ENCODE measurements around the gene CDH5.
A peak's percentile ranks its signal among the peaks of the same experiment; 100 is the strongest.

The CDH5 gene

DNA sequence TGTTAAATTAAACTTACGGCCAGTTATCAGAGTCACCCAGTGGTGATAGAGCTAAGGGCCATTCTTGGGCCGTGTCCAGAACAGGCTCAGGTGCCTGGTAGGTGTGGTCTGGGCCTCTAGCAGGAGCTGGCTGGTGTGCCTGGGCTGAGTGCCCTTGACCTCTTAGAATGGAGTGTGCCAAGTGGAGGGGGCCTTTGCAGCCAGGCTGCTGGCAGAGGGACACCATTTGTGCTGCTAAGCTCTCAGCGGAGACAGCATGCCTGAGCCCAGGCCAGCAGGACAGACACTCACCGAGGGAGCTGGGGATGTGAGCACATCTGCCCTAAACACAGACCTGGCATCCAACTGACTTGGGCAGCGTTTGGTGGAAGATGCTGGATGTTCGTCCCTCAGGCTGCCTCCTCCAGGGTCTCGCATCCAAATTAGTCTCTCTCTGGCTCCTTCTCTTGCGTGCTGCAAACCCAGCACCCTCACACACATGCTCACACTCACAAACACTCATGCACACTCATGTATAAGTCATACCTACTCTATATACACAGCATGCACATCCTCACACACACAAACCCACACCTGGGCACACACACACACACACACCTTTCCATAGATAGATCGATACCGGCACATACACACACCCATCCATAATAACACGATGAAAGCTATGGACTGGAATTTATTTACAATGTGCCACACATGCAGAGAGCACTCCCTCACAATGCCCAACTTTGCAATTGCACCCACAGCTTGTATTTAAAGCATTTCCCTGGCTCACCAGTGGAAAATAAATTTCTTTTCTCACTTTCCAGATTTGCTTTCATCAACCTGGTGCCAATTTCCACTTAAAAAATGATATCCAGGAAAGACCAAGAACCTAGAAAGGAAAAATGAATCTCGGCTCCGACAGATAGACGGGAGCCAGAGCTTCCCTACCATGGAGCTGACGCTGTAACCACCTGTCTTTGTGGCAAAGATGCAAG lies 33.6 kb upstream of the CDH5 start:
- no peaks in the 10 kb centered on the region for H3K36me3 ChIP-seq
- H3K9me3 ChIP-seq (replicated peaks in 1 of 11): peaks cover 8 to 29% (median 13%) of the 10 kb centered on the region in 11 experiments; a peak in 18 of 22 replicates
- no peak overlapping the region for H3K4me3 ChIP-seq
- H4K20me1 ChIP-seq: no peaks in the 10 kb centered on the region
- no peaks in the 10 kb centered on the region for H3K4me1 ChIP-seq
- TF ChIP-seq Cebpa-rat (IDR thresholded peaks at IDR 0.05): no peak
- no peak overlapping the region for H3K27ac ChIP-seq
- H3K27me3 ChIP-seq: no peaks in the 10 kb centered on the region
- H3K9ac ChIP-seq: no peak overlapping the region
- no peak overlapping the region for H3K4me2 ChIP-seq

DNA sequence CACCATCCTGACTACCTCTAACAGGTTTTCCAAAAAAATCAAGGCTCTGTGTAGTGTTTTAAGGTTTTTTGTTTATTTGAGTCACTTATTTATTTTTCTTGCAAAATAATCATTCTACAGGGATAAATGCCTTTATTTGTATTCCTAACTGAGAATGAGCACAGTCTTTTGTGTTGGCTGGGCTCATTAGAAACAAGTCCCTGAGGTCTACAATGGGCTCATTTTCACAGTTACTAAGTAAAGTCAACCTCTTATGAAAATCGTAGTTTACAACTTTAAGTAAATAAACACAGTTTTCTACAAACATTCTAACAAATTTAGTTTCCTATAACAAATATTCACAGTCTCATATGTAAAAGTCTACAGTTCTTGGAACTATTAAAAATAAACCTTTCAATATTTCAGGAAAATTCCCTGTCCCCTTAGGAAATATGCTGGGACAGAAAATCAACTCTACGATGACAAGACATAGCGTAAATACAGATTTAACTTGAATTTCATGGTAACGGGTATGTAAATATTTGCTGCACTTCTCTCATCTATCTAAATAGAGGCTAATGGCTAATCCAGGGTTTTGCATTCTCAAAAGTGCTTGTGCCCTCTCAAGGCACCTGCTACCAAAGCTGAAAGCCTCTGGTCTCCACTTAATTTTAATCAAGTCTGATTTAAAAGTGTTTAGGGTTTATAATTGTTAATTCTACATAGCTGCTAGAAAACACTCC lies 31.5 kb upstream of the CDH5 start:
- H3K27me3 ChIP-seq: no peaks in the 10 kb centered on the region
- H3K36me3 ChIP-seq: no peaks in the 10 kb centered on the region
- no peak overlapping the region for H3K9ac ChIP-seq
- no peak for TF ChIP-seq Cebpa-rat (IDR thresholded peaks at IDR 0.05)
- no peak overlapping the region for H3K4me2 ChIP-seq
- peaks cover 8 to 29% (median 16%) of the 10 kb centered on the region in 11 experiments; a peak in 18 of 22 replicates for H3K9me3 ChIP-seq (replicated peaks in 1 of 11)
- H3K4me3 ChIP-seq: no peak overlapping the region
- H3K27ac ChIP-seq: no peak overlapping the region
- H3K4me1 ChIP-seq: no peaks in the 10 kb centered on the region
- H4K20me1 ChIP-seq: no peaks in the 10 kb centered on the region

DNA sequence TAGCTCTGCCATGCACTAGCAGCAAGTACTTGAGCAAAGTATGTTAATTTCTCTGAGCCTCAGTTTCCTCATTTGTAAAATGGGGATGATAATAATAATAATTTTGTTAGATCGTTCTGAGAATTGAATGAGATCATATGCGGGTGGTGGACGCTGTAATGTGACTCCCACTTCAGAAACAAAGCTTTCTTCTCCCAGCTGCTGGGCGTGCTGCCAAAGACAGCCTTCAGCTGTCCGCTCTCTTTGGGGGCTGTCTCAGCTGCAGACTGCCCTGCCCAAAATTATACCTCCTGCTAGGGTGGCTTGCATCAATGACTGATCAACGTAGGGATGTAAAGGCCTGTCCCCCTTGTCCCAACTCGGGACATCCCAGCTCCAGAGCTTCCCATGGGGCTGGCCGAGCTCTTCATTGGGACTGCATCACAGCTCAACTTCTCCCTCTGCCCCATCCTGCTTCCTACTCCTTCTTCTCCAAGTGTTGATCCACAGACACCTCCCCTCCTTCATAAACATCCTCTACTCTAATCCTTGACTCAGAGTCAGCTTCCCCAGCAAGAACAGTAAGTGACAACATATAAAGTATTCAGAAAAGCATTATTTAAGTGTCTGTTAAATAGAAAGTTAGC lies 30.7 kb upstream of the CDH5 start:
- Histone ChIP-seq H3K9me3 (replicated peaks in 1 of 11) (peaks cover 8 to 27% (median 16%) of the 10 kb centered on the region in 11 experiments; a peak in 18 of 22 replicates), H3K4me2 (no peak overlapping the region), H3K4me1 (no peaks in the 10 kb centered on the region), H3K27ac (no peak overlapping the region), H3K9ac (no peak overlapping the region), H3K4me3 (no peak overlapping the region), H3K36me3 (no peaks in the 10 kb centered on the region), H4K20me1 (no peaks in the 10 kb centered on the region), H3K27me3 (no peaks in the 10 kb centered on the region)
- TF ChIP-seq Cebpa-rat (IDR thresholded peaks at IDR 0.05): no peak

DNA sequence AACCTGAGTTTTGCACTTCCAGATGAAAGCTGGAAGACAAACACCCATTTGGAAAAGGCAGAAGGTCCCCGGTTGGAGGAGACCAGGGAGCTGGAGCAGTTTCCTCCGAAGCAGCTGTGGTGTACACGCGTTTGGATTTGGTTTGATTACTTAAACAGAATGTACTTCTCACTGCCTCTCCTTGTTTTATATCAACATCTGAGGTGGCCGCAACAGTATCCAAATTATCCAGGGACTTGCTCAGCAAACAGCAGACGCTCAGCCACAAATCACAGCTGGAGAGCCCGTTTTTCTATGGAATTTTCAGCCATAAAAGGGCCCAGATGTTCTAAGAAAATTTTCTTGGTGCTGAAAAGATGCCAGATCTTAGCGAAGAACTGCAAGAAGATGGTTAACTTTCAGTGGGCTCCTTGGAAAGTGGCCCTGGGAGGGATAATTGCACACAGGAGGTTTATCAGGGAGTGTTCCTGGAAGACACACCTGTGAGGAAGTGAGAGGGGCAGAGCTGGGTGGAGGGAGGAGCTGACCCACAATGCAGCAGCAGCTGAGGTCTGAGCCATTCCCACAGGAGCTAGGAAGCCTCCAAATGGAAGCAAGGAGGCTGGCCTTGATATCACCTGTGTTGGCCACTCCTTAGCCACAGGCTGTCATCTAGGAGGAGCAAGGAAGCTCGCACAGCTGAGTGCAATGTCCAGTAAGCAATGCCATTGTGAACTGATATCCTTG lies 28.9 kb upstream of the CDH5 start:
- no peak overlapping the region for H3K4me2 ChIP-seq
- no peak overlapping the region for H3K27ac ChIP-seq
- no peaks in the 10 kb centered on the region for H3K27me3 ChIP-seq
- H3K9ac ChIP-seq: no peak overlapping the region
- TF ChIP-seq Cebpa-rat (IDR thresholded peaks at IDR 0.05): no peak
- no peak overlapping the region for H3K4me3 ChIP-seq
- H3K4me1 ChIP-seq: peaks cover 0 to 7% (median 0%) of the 10 kb centered on the region in 10 experiments; a peak in 1 of 20 replicates
- H4K20me1 ChIP-seq: no peaks in the 10 kb centered on the region
- H3K9me3 ChIP-seq (replicated peaks in 1 of 11): peaks cover 0 to 12% (median 3%) of the 10 kb centered on the region in 11 experiments; a peak in 3 of 22 replicates
- no peaks in the 10 kb centered on the region for H3K36me3 ChIP-seq

DNA sequence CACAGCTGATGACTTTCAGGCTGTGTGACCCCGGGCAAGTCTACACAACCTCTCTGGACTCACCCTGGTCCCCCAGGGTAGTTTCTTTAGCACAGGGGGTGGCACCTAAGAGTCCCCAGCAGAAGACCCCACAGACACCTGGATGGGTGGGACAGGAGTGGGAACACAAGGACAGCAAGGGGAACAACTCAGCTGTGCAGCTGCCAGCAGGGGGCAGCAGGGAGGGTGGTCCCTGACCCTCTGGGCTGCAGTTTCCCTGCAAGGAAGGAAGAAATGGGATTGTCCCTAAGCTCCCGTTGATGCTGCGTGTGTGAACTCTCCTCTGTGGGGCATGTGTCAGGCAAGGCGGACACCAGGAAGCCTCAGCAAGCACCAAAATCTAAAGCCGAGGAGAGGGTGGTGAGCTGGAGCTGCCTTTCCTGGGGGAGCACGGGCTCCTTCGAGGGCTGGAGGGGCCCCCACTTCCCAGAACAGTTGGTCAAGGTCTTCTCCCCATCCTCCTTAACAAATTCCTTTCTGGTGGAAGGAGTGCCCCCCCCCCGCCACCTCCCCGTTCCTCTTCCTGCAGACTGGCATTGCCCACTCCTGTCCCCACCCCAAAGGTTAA lies 24.1 kb upstream of the CDH5 start:
- no peak for TF ChIP-seq Cebpa-rat (IDR thresholded peaks at IDR 0.05)
- H3K27ac ChIP-seq: no peak overlapping the region
- H3K4me2 ChIP-seq: no peak overlapping the region
- no peak overlapping the region for H3K9ac ChIP-seq
- no peaks in the 10 kb centered on the region for H4K20me1 ChIP-seq
- no peaks in the 10 kb centered on the region for H3K36me3 ChIP-seq
- no peaks in the 10 kb centered on the region for H3K27me3 ChIP-seq
- no peak overlapping the region for H3K4me3 ChIP-seq
- H3K4me1 ChIP-seq: peaks cover 0 to 7% (median 0%) of the 10 kb centered on the region in 10 experiments; a peak in 1 of 20 replicates
- H3K9me3 ChIP-seq (replicated peaks in 1 of 11): peaks cover 0 to 8% (median 0%) of the 10 kb centered on the region in 11 experiments; a peak in 1 of 22 replicates

DNA sequence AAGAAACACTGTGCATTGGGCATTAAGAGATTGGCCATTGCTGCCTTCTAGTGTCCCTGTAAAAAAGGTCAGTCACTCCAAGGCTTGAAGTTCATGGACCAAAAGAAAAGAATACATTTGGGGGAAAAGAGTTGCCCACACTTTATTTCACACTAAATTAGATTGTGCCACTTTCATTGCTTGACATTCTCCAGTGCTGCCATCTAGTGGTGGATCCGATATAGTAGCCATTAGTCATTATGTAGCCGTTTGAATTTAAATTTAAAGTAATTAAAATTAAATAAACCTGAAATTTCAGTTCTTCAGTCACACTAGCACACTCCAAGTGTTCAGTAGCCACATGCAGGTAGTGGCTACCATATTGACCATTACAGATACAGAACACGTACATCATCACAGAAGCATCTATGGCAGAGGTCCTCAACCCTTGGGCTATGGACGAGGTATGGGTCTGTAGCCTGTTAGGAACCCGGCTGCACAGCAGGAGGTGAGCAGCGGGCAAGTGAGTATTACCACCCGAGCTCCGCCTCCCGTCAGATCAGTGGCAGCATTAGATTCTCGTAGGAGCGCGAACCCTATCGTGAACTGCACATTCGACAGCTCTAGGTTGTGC lies 21.9 kb upstream of the CDH5 start:
- Histone ChIP-seq H3K27ac (0 out of 22 replicates have a peak overlapping the region, but pooled peaks of 1 of the 11 experiments have one; percentile 7), H4K20me1 (no peaks in the 10 kb centered on the region), H3K9me3 (replicated peaks in 1 of 11) (no peaks in the 10 kb centered on the region; a peak in 1 of 22 replicates), H3K4me3 (no peak overlapping the region), H3K9ac (no peak overlapping the region), H3K36me3 (no peaks in the 10 kb centered on the region), H3K4me1 (peaks cover 0 to 7% (median 0%) of the 10 kb centered on the region in 10 experiments; a peak in 2 of 20 replicates), H3K27me3 (no peaks in the 10 kb centered on the region), H3K4me2 (no peak overlapping the region)
- TF ChIP-seq Cebpa-rat (IDR thresholded peaks at IDR 0.05): no peak

DNA sequence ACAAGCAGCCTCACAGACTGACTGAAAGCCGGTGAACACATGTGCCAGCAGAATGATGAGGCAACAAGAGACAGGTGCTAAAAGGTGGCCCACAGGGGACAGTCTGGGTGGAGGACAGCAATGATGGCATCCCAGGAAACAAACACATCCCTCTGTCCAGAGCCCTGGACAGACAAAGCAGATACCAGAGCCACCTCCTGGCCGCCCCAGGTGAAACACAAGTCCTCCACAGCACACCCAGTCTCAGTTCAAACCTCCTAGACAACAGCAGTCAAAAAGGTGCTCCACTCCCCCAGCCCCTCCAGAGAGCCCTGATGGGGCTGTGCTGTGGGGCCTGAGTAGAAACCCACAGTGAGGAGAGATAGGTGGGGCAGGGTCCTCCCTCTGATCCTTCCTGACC lies 20.3 kb upstream of the CDH5 start:
- Histone ChIP-seq H3K4me2 (no peak overlapping the region), H3K4me1 (peaks cover 0 to 7% (median 0%) of the 10 kb centered on the region in 10 experiments; a peak in 2 of 20 replicates), H3K27me3 (no peaks in the 10 kb centered on the region), H3K27ac (no peak overlapping the region), H3K9ac (no peak overlapping the region), H3K4me3 (no peak overlapping the region), H3K36me3 (no peaks in the 10 kb centered on the region), H3K9me3 (replicated peaks in 1 of 11) (no peaks in the 10 kb centered on the region; a peak in 1 of 22 replicates), H4K20me1 (no peaks in the 10 kb centered on the region)
- TF ChIP-seq Cebpa-rat (IDR thresholded peaks at IDR 0.05): no peak

DNA sequence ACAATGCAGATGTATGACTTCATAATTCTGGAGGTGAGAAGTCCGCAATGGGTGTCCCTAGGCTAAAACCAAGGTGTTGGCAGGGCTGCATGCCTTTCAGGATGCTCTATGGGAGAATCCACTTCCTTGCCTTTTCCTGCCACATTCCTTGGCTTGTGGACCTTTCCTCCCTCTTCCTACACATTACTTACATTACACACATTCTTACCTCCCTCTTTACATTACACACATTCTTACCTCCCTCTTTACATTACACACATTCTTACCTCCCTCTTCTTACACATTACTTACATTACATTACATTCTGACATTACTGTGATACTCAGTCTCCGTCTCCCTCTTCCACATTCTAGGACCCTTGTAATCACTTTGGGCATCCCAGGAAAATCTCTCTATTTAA lies 14.2 kb upstream of the CDH5 start:
- no peaks in the 10 kb centered on the region for H4K20me1 ChIP-seq
- no peaks in the 10 kb centered on the region for H3K36me3 ChIP-seq
- no peak overlapping the region for H3K9ac ChIP-seq
- no peak overlapping the region for H3K27ac ChIP-seq
- no peak for TF ChIP-seq Cebpa-rat (IDR thresholded peaks at IDR 0.05)
- no peaks in the 10 kb centered on the region for H3K27me3 ChIP-seq
- H3K4me3 ChIP-seq: no peak overlapping the region
- no peaks in the 10 kb centered on the region; a peak in 1 of 22 replicates for H3K9me3 ChIP-seq (replicated peaks in 1 of 11)
- H3K4me2 ChIP-seq: no peak overlapping the region
- H3K4me1 ChIP-seq: peaks cover 0 to 40% (median 8%) of the 10 kb centered on the region in 10 experiments; a peak in 10 of 20 replicates

Data from BLaER1 treated with 17β-estradiol and CSF1 and Interleukin-3, amounts not matched to agents 10 nM and 100 nM (cell line).